GM10266 (cell line): ENCODE measurements around the gene RPL21.

Experiments
- DNase-seq: peaks from one replicate; pipeline ENCODE4 v3.0.0; 2012; ENCODE audit errors: extremely low spot score
- CTCF ChIP-seq: IDR thresholded peaks from 2 replicates; pipeline ENCODE4 v1.5.1; 2012; ENCODE audit warnings: mild to moderate bottlenecking, low read depth; ENCODE audit not compliant: control insufficient read depth, insufficient read depth; ENCODE audit errors: missing control alignments

The RPL21 gene

GRCh38 chr13:27302643-27303262, 51.4 kb downstream of the RPL21 start:
- DNase-seq = no peak
- TF ChIP-seq CTCF = no peak

GRCh38 chr13:27304099-27304498, 52.7 kb downstream of the RPL21 start:
- no peak for TF ChIP-seq CTCF
- no peak for DNase-seq

- TF ChIP-seq CTCF = no peak
- no peak for DNase-seq
Observed at GRCh38 chr13:27304611-27305010, 53.3 kb downstream of the RPL21 start.
